GM21576 (cell line): Measurements from ENCODE around the gene MED12L.

ENCODE experiments used
- ATAC-seq: cut with Tn5 transposase; IDR thresholded peaks from one replicate; pipeline ENCODE4 v1.9.1; 2021; ENCODE audit warnings: mild to moderate bottlenecking, moderate library complexity; ENCODE audit not compliant: unreplicated experiment

The MED12L gene

GRCh38 chr3:151281671-151282324, 196.3 kb downstream of the MED12L start:
- ATAC-seq = no peak

- ATAC-seq = no peak
Observed at GRCh38 chr3:151282921-151283320, 197.5 kb downstream of the MED12L start.

- no peak for ATAC-seq
Observed at GRCh38 chr3:151283387-151283786, 197.9 kb downstream of the MED12L start.

GRCh38 chr3:151283907-151284461, 198.5 kb downstream of the MED12L start:
- no peak for ATAC-seq

GRCh38 chr3:151285940-151286339, 200.5 kb downstream of the MED12L start:
- no peak for ATAC-seq

- no peak for ATAC-seq
Observed at GRCh38 chr3:151289445-151289844, 204.0 kb downstream of the MED12L start.

GRCh38 chr3:151290673-151291072, 205.2 kb downstream of the MED12L start:
- ATAC-seq = no peak

GRCh38 chr3:151293127-151293526, 207.7 kb downstream of the MED12L start:
- ATAC-seq = no peak

- no peak for ATAC-seq
Observed at GRCh38 chr3:151296226-151296625, 210.8 kb downstream of the MED12L start.

- no peak for ATAC-seq
Observed at GRCh38 chr3:151297429-151297828, 212.0 kb downstream of the MED12L start.

GRCh38 chr3:151299006-151299405, 213.5 kb downstream of the MED12L start:
- ATAC-seq = no peak

GRCh38 chr3:151300539-151300938, 215.1 kb downstream of the MED12L start:
- ATAC-seq = no peak

- ATAC-seq = no peak
Observed at GRCh38 chr3:151301787-151302186, 216.3 kb downstream of the MED12L start.

GRCh38 chr3:151303751-151304150, 218.3 kb downstream of the MED12L start:
- ATAC-seq = no peak

GRCh38 chr3:151305060-151305774, 219.8 kb downstream of the MED12L start:
- no peak for ATAC-seq

- no peak for ATAC-seq
Observed at GRCh38 chr3:151305775-151306151, 220.3 kb downstream of the MED12L start.

- ATAC-seq = no peak
Observed at GRCh38 chr3:151306168-151306810, 220.8 kb downstream of the MED12L start.

- no peak for ATAC-seq
Observed at GRCh38 chr3:151307131-151307530, 221.7 kb downstream of the MED12L start.

- no peak for ATAC-seq
Observed at GRCh38 chr3:151307583-151308488, 222.4 kb downstream of the MED12L start.

GRCh38 chr3:151309566-151309965, 224.1 kb downstream of the MED12L start:
- ATAC-seq = no peak

- no peak for ATAC-seq
Observed at GRCh38 chr3:151312972-151313371, 227.5 kb downstream of the MED12L start.
